Germinal center (tissue), 1 donor: Measurements from ENCODE around the gene SLC26A8.

Experiments
- DNase-seq: peaks from one replicate; pipeline ENCODE4 v3.0.0; 2012; ENCODE audit warnings: mixed read lengths, low spot score

The SLC26A8 gene, protein sequence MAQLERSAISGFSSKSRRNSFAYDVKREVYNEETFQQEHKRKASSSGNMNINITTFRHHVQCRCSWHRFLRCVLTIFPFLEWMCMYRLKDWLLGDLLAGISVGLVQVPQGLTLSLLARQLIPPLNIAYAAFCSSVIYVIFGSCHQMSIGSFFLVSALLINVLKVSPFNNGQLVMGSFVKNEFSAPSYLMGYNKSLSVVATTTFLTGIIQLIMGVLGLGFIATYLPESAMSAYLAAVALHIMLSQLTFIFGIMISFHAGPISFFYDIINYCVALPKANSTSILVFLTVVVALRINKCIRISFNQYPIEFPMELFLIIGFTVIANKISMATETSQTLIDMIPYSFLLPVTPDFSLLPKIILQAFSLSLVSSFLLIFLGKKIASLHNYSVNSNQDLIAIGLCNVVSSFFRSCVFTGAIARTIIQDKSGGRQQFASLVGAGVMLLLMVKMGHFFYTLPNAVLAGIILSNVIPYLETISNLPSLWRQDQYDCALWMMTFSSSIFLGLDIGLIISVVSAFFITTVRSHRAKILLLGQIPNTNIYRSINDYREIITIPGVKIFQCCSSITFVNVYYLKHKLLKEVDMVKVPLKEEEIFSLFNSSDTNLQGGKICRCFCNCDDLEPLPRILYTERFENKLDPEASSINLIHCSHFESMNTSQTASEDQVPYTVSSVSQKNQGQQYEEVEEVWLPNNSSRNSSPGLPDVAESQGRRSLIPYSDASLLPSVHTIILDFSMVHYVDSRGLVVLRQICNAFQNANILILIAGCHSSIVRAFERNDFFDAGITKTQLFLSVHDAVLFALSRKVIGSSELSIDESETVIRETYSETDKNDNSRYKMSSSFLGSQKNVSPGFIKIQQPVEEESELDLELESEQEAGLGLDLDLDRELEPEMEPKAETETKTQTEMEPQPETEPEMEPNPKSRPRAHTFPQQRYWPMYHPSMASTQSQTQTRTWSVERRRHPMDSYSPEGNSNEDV

DNA sequence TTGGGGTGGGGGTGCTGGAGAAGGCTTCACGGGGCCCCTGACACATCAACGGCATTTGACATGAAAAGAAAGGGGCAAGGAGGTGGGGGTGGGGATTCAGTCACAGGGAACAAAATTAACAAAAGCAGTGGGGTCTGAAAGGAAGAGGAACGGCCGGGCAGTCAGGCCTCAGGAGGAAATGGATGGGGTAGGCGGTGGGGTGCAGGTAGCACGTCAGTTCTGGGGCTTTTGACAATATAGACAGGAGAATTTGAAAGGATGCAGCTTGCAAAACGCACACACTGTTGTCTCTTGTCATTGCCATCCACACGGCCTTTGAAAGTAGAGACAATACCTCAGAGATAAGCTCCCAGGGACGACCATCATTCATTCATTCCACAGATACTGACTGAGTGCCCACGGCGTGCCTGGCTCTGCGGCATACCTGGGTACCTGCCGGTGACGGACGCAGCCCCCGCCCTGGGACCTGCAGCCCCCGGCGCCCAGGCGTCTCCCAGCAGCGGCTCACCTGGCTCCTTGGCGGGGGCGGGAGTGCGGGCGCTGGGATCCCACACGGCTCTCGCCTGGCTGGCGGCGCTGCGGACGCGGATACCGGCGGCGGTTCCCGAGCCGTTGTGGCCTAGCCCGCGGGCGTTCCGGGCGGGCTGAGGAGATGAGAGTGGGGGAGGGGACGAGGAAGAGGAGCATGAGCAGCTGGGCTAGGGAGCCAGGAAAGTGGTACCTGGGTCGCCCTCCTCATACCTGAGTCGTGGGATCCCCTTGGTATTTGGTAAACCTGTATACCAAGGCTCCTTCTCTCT is at the start of gene SLC26A8:
TSS of gene SLC26A8 (minus strand) at position 646 of the 800 bp plus-strand sequence. CDS start 4,934 bp downstream, outside the sequence.
- no peak for DNase-seq

DNA sequence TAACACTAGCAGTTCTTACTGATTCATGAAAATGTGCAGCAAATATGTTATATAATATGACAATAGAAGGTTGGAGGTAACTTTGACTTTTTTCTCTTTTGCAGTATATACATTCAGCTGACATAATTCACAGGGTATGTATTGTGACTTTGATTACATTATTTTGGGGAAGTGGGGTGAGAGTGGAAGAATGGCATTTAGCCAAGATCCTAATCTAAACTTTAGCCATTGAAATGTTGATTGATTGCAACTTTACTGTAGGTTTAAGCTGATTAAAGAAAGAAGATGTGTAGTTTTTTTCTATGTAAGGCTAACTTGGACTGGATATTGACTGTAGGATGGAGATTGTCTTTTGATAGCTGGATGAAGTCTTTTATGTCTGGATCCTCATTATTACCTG is 49.1 kb upstream of the SLC26A8 start:
- no peak for DNase-seq

DNA sequence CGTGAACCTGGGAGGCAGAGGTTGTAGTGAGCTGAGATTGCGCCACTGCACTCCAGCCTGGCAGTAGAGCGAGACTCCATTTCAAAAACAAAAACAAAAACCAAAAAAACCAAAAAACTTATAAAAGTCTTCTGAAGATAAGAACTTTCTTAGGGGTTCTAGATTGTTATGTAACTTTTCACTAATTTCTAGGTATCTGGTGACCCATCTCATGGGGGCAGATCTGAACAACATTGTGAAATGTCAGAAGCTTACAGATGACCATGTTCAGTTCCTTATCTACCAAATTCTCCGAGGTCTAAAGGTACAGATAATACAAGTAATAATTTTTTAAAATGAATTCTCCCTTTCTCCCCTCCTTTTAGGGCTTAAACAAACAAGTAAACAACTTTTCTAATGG is 48.2 kb upstream of the SLC26A8 start:
- no peak for DNase-seq

DNA sequence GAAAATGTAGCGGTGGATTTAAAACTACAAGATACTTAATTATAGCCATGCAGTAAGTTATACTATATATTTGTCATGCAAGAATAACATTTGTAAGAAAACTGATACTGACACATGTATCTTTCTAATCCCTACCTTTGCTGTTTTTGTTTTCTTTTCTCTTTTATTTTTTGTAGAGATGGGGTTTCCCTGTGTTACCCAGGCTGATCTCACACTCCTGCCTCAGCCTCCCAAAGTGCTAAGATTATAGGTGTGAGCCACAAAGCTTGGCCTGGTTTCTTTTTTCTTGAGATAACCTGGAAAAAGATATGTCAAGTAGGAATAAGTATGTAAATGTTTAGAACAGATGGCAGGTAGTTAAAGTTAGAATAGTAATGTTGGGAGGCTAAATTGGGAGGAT is 47.3 kb upstream of the SLC26A8 start:
- DNase-seq, result no peak

- DNase-seq, result no peak
Measured at GRCh38 chr6:36071281-36071680, 46.8 kb upstream of the SLC26A8 start.

GRCh38 chr6:36070252-36070651 is 45.8 kb upstream of the SLC26A8 start:
- DNase-seq, result no peak

DNA sequence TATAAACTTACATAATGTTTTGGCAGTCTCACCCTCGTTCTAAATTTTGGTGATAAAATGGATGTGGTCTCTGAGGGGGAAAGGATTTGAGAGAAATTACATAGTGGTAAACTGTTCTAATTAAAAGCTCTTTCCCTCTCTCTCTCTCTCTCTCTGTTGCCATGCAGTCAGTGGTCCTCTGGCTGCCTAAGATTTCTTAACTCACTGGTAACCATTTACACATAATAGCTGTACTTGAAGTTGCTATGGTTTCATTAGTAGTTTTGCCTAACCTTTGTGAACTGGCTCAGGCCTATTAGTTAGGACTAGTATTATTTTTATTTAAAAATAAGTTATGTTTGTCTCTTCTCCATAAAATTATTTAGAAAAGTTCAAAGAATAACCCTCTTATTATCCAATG is 45.1 kb upstream of the SLC26A8 start:
- DNase-seq, result no peak

DNA sequence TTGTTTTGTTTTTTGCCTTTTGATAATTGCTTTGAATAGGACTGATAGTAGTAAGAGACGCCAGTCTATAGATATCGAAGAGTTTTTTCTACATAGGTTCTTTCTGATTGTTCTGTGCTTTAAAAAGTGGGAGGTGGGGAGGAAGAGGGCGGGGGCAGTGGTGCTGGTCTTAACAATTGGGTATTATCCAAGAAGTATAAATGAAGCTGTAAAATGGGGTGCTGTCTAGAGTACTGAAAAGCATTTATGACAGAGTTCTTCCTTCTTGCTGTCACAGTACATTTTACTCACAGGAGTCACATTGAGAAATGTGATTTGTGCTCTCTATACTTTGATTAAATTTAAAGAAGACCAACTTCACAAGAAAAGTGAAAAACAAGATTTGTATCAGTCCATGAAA is 44.1 kb upstream of the SLC26A8 start:
- DNase-seq, result no peak

GRCh38 chr6:36068012-36068392 is 43.6 kb upstream of the SLC26A8 start:
- no peak for DNase-seq

DNA sequence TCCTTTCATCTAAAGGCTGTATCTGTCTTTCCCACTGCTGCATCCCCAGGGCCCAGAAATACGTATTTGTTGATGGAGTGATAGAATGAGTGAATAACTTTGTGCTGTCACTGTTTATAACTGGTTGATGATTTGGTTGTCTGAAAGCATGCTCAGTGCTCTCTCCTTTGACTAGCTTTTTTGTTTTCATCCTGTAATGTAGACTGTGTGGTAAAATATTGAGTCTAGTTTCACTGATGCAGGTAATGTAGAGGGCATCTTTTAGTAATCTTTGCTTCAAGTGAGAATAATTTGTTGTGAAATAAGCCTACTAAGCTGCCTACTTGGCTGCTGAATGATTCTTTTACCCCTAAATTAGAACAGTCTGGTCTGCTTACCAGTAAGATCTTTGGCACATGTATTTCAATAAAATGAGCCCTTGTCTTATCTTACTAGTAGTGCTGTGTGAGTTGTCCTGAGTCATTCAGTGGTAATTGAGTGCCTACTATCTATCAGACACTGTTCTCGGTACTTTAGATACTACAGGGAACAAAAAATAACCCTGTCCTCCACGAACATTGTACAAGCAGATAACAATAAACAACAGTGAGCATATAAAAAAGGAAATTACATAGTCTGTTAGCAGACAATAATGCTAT is 43.1 kb upstream of the SLC26A8 start:
- DNase-seq, result no peak

DNA sequence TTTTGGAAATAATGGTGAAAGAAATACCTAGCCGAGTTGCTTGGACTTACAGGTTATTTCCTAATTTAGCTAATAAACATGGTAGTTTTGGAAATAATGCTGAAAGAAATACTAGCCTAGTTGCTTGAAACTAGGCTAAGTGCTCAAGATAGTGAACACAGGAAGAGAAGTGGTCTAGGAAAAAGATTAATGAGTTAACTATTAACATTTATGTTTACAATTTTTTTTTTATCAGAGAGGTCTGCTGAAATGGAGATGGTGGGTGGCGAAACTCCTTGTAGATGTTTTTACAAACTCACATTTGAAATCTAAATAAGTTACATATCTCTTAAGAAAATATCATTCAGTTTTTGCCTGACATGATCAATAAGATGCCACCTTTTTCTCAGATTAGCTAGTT is 42.4 kb upstream of the SLC26A8 start:
- no peak for DNase-seq

- no peak for DNase-seq
Measured at GRCh38 chr6:36065916-36066315, 41.5 kb upstream of the SLC26A8 start.

DNA sequence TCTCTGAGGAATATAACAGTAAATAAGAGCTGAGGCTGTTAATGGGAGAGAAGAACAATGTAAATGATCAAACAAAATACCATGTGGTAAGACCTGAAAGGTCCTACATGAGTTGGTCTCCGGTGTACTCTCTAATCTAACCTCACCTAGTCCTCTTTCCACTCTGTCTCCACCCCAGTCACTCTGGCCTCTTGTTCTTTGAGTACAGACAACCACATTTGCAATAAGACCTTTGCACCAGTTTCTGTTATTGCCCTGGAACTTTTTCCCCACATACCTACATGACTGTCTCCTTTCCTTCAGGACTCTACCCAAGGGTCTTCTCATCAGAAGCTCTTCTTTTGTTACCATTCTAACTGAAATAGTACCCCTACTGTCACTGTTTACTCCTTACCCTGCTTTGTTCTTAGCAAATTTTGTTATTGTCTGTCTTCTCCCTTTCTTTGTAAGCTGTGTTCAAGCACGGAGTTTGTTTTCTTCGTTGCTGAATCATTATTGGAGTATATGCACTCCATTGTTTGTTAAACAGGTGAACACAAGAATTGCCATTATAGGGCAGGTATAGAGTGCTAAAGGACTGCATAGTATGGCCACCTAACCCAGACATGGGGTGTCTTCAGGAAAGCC is 40.4 kb upstream of the SLC26A8 start:
- no peak for DNase-seq

- no peak for DNase-seq
Measured at GRCh38 chr6:36063318-36064060, 39.0 kb upstream of the SLC26A8 start.

GRCh38 chr6:36062247-36062646 is 37.8 kb upstream of the SLC26A8 start:
- no peak for DNase-seq

DNA sequence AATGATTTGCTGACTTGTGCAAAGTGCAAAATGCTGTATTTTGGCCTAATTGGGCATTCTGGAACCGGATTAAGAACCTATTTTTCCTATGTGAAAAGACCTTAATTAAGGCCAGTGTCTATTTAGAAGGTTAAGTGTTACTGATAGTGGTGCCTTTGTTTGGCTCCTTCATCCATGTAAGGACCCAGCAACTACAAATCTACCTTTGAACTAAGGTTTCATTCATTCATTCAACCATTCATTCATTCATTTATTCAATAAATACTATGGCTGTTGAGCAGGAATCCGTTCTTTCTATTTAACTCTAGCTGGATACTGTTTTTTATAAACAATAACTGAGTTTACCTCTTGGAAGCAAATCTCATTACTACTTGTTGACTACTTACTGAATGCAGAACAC is 36.8 kb upstream of the SLC26A8 start:
- DNase-seq, result no peak

- DNase-seq, result no peak
Measured at GRCh38 chr6:36056178-36056577, 31.7 kb upstream of the SLC26A8 start.

DNA sequence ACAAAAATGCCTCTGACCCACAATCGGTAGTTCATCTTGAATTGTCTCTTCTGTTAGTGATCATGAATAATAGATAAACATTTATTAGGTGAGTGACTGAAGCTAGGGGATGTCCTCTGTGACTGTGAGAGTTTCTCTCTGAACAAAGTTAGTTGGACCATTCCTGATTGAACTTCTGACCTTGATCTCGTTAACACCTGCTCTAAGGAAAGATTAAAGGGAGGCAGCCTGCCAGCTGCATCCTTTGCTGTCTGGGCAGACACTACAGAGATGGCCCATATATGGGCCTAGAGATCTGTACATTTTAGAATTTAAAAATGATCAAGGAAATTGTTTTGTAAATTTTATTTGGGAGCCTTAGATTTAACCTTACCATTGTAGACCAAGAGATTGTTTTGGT is 30.5 kb upstream of the SLC26A8 start:
- DNase-seq, result no peak

DNA sequence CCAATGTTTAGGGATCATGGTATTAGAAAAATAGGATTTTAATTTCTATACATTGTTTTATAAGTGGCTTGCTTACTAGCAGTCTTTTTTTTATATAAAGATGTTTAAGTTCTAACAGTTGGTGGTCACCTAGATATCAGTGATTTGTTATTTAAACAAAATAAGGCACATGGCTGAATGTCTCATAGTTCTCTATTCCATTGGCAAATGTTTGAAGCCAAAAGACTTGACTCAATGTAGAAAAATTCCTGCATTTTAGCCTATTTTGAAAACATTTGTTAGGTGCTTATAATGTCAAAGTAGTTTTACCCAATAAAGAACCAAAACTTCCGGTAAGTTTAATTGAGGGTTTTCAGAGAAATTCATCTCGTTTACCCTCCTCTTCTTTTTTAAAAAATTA is 30.0 kb upstream of the SLC26A8 start:
- no peak for DNase-seq

GRCh38 chr6:36053878-36054277 is 29.4 kb upstream of the SLC26A8 start:
- no peak for DNase-seq

GRCh38 chr6:36052097-36052496 is 27.7 kb upstream of the SLC26A8 start:
- no peak for DNase-seq
